GM21447 (cell line): Measurements from ENCODE around the gene COX7A2.
A peak's percentile ranks its signal among the peaks of the same experiment; 100 is the strongest.

ENCODE experiments used
- ATAC-seq: cut with Tn5 transposase; IDR thresholded peaks from one replicate; pipeline ENCODE4 v1.9.1; 2021; ENCODE audit not compliant: unreplicated experiment

Gene COX7A2

DNA sequence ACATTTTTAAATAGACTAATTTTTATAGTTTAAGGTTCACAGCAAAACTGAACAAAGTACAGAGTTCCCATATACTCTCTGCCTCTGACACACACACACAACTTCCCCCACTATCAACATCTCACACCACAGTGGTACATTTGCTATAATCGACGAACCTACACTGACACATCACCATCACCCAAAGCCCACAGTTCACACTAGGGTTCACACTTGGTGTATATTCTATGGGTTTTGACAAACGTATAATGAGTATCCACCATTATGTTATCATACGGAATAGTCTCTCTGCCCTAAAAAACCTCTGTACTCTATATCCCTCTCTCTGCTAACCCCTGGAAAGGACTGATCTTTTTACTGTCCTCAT lies 25.4 kb upstream of the COX7A2 start:
- no peak for ATAC-seq

DNA sequence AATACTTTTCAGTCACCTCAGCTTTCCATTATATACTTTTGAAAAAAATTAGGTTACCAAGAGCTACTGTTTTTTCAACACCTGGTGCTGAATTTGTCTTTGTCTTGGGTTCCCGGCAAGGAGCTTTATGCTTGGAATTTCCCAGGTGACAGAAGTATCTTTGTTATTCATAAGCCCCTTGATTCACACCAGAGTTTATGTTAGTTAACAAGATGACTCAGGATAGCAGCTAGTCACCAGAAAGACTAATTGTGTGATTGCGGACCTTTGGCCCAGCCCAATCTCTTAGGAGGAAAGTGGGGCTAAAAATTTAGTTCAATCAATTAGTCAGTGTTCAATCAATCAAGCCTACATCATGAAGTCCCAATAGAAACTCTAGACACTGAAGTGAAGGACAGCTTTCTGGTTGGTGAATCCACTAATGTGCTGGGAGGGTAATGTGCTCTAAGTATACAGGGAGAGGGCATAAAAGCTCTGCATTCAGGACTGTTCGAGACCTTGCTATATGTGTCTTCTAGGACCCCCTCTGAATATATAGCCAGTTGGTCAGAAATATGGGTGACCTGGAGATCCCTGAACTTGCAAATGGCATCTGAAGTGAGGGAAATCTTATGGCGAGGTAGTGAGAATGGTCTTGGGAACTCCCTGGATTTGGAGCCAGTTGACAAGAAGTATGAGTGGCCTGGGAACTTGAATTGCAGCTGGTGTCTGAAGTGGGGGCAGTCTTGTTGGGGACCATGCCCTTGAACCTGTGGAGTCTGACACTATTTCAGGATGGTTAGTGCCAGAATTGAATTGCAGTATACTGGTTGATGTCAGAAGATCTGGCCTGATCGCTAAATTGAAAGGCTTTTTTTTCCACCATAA lies 24.8 kb upstream of the COX7A2 start:
- ATAC-seq = no peak

DNA sequence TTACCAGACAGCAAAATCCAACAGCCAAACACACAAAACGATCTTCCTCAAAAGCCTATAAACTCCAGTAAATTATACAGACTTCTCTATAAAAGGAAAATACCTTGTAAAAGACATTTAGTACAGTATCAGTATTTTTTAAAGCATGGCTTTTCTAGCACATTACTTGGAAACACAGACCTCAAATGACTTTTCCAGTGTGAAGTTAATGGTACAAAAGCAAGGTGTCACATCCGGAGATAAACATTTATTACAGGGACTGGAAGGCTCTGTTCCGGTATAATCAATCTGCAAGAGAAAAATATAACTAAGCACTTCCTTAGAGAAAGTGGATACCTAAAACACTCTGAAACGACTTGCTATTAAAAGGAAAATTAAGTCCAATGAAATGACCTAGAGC lies 23.9 kb upstream of the COX7A2 start:
- no peak for ATAC-seq

DNA sequence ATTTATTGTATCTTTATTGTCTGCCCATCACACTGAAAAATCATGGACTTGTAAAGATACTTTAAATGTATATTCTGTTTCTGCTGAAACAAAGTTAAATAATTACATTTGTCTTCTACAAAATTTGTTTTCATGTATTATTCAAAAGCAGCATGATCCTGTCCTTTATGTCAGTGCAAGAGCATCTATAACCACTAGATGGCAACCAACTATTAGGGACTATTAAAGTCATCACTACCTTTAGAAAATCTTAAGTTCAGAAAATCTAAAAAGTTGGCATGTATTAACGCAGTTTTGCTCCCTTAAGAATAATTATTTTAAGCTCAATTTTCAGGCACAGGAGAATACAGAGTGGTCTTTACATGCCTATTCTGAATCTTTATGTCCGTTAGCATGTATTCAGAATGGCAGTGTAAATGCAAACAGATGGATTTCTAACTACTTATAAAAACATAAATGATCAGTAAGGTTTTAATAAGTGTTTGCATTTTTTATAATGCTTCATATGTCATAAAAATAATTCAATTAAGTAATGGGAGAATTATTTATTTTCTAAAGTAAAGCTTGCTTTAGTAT lies 23.2 kb upstream of the COX7A2 start:
- ATAC-seq = peak; percentile 67

DNA sequence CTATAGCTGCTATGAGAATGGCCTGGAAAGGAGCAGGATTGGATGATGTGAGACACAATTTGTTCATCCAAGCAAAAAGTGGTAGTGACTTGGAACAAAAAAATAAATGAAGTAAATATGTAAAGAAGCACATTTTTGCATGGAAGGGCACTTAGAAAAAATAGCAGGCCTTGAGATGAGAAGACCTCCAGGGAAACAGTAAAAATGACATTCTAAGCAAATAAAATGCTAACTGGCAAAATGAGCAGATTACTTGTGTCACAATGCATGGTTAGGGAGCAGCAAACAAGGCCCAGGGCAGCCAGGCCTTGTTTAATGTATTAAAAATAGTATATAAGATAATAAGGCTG lies 19.8 kb upstream of the COX7A2 start:
- no peak for ATAC-seq

DNA sequence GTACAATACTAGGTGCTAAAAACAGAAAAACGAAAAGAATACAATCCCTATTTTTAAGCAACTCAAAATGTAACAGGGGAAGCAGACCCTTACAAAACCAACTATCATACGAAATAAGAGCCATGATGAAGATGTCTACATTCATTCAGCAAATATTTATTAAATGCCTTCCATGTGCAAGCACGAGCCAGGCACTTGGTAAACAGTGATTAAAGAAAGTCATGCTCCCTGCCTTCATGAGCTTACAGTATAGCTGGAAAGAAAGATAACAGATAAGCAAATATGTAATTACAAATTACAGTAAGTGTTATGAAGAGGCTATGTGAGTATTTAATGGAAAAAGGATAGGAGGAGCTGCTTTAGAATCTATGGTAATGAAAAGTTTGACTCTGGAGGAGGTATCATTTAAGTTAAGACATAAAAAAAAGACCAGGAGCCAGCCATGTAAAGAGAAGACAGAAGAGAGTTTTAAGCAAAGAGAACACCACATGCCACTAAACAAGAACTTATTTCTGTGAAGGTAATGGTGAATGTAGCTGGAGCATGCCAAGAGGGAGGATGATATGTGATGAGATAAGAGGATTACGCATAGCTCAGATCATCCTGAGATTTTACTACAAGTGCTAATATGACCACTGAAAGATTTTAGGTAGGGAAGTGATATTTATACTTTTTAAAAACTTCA lies 19.3 kb upstream of the COX7A2 start:
- no peak for ATAC-seq

DNA sequence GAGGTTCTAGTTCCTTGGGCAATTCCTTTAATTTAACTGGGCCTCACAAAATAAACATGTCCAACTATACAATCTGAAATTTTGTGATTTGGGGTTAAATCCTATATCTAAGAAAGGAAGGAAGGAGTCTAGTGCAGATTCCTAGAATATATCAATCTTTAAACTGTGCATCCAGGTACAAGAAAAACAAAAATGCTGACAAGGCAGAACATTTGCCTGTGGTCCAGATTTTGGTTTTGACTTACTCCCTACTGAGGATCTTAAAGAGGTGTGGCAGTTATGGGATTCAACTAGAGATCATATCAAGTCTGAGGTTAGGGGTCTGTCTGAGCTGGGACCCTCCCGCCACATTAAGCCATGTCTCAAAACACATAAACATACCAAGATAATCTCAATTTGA lies 17.7 kb upstream of the COX7A2 start:
- no peak for ATAC-seq

DNA sequence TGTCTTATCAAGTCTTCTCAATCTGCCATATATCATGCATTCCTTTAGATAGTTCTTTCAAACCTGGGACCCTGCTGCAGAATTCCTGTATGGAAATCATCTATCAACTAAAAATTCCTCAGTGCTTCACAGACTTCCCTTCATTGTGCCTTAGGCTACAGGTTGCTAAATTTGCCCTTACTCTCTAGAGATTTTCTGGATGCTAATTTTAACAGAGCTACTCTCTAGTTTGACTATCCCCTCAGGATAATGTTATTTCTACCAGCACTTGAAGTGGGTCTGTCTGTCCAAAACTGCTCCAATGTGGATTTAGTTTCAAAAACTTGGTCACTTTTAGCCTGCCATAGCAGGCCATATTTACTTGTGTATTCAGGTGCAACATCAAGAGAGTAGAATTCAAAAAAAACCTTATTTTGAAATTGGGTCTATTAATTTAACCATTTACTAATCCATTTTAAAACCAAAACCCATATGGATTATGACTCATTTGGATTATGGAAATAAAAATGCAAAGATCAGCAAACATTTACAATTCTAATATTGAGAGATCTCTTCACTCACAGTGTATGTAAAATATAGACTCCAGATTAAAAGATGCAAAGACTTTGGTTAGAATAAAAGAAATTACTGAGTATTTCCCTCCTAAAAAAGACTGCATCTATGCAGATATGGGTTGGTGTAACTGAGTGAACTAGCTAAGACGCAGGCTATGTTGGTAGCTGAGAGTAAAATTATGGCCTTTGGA lies 13.9 kb upstream of the COX7A2 start:
- no peak for ATAC-seq

DNA sequence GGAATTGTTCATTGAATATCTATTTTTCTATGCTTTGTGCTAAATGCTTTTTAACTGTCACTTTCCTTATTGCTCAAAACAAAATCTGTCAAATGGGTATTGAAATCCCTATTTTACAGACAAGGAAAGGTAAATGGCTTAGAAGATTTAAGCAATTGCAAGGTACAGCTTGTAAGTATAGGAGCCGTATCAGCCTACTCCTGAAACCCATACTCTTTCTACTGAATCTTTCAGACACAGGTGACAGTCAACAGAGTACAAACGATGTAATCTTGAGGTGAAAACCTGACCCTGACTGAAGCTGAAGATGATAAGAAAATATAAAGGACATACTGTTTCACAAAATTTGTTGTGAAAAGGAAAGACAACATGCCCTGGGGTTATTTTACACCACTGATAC lies 7.0 kb upstream of the COX7A2 start:
- no peak for ATAC-seq

DNA sequence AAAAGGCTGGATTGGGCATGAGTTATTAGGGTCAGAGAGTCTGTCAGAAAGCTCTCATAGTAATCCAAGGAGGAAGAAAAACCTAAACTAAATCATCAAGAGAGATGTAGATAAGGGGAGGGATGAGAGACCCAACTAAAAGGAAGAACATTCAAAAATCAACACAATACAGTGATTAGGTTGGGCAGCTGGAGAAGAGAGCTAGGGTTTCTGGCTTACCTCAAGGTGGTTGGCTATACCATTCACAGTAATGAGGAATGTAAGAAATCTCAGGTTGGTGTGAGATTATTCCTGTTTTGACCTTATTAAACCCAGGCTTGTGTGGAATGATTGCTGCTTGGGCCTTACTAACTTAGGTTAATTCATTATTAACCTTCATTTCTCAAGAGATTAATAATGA lies 6.2 kb upstream of the COX7A2 start:
- ATAC-seq = no peak

DNA sequence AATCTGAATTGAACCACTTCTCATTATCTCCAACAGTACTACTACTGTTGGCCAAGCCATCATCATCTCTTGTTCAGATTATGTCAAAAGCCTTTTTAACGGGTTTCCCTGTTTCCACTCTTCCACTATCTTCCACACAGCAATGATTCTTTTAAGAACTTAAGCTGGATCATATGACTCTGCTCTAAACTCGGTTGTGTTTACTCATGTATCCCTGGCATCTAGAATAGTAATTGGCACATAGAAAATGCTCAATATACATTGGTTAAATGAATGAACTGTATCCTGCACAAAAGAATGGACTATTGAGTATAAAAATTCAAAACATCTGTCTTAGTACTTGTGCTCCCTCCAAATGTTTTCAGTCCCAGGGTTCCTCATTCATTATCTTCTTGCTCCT lies 2.8 kb upstream of the COX7A2 start:
- no peak for ATAC-seq

DNA sequence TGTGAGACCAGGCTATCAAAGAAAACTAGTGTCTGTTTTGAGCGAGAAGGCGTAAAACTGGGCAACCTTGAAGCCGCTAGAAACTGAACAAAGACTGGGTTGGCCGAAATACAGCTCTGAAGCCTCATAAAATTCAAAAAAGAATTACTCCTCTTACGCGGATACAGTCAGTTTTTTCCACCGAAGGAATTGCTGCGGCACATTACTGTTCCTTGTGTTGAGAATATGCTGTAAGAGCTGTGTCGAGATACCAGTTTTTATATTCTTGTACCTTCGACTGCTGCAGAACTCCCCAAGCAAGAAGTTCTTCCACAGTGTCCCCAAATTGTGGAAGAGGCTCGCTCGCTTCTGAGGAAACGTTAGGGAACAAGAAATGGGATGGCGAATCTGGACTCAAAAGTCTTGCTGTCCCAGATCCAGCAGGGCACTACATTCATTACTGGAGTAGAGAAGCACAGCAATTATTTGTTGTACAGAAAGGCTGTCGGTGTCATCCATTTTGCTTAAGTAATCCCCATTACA lies 523 bp upstream of the COX7A2 start:
- ATAC-seq = no peak

DNA sequence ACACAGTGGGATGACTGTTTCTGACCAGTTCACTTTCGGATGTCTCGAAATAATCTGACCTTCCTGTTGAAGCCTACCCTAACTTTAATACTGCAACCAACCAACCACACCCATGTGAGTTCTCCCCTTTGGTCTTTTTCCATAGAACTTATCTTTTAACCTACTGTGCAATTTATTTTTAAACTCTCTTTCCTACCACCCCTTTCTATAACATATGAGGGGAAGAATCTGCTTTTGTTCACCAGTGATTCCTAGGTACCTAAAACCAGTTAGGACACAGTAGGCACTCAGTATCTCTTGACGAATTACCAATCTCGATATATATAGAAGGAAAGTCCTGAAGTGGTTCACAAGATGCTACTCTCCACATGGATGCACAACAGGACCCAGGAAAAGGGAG lies 7.0 kb downstream of the COX7A2 start:
- no peak for ATAC-seq

DNA sequence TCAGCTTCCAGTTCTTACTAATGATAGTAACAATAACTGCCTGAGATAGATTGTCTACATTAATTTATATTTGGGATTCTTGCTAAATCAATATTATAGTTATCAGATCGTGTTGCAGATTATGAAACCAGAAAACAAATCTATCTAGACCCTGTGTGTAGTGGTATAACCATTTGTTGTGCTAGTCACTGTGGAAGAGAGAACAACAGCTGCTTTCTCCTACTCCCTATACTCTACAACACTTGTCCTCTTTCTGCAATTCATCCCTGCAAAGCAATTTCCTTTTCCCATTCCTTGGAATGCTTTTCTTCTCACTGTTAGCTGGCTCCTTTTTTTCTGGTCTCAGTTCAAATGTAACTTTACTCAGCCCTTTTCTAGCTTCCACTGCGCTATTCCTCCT lies 8.3 kb downstream of the COX7A2 start:
- no peak for ATAC-seq

DNA sequence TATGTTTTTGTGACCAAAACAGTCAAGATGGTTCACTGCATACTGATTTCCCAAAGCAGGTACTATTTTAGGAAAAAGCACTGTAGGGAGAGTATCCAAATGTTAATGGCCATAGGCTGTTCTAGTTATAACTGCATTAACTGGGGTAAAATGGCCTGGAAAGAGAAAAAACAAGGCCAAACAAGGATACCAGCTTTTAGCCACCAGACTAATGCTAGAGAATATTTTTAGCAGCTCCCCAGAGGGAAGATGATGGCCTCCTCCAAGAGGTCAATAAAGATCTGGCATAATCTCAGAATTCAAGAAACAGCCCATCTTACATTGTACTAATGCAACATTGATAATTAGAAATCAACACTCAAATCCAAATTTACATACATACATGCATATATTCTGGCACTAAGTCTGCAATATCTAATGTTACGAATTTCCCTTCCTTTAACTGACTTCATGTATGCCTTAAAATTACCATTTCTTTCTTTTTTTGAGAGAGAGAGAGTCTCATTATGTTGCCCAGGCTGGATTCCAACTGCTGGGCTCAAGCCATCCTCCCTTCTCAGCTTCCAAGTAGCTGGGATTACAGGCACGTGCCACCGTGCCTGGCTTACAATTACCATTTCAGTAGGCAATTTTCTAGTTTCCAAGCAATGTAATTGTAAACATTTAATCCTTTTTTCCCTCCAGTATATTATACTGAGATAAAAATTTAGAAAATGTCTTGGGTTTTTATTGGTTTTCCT lies 9.3 kb downstream of the COX7A2 start:
- no peak for ATAC-seq

DNA sequence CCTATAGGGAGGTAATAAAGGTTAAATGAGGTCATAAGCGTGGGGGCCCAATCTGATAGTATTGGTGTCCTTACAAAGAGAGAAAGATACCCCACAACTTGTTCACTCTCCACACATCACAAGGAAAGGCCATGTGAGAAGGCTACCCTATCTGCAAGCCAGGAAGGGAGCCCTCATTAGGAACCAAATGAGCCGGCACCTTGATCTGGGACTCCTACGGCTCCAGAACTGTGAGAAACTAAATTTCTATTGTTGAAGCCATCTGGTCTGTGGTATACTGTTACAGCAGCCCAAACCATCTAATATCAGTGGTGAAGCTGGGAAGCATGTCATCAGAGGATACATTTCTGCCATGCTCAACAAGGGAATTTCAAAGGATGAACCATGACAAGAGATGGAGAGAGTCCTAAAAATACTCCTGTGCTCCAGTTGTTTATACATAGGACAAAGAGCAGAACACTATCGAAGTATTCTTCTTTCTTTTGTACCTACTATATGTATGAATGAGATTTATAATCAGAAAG lies 10.4 kb downstream of the COX7A2 start:
- no peak for ATAC-seq

DNA sequence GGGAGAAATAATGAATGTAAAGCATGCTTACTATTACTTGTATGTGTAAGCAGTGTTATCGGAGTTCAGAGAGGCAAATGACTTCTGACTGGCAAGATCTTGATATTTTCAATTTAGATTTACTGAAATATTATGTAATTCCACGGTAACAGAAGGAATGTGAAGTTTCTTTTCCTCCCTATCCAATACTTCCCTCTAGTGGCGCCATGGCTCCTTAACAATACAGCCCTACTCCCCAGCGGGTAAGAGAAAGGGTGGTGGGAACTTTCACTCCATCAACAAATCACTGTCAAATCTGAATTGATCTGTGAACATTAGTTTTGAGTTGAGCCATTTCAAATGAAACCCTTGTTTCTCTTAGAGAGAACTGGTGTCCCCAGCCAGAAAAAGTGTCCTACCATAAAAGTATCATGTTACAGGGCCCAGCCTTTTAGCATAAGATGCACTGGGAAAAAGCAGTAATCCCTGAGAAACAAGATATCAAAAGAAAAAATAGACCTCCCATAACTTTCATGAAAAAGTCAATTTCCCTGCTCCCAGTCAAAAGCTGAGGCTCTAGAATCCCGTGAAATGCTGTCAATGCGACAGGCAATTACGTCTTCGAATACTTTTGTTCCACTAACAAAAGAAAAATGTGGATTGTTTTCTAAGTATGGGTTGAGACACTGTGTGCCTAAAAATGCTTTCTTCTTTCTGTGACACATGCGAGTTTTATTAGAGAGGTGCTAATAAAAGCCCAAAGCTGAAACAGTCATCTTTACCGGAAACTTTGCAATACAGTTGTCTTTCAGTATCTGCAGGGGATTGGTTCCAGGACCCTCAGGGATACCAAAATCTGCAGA lies 12.9 kb downstream of the COX7A2 start:
- ATAC-seq = no peak

DNA sequence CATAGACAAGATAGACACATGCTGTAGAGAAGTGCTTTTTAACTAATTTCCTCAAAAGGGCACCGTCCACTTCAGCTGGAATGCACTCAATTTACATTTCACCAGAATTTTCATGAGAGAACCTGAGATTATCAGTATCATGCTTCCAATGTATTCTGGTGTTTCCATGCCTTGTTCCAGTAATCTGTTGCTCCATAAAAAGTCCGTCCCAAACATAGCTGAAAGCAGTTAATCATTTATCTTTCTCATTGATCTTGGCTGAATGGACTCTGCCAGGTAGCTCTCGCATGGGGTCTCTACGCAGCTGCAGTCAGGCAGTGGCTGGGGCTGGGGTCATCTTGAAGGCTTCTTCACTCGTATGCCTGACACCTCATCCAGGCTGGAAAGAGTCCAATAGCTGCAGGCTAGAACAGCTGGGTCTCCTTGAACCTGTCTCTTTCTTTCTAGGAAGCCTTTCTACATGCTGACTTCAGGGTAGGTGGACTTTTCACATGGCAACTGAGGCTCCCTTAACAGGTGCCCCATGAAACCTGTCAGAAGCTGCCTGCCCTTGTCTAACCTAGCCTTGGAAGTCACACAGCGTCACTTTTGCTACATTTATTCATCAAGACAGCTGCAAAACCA lies 19.2 kb downstream of the COX7A2 start:
- no peak for ATAC-seq

DNA sequence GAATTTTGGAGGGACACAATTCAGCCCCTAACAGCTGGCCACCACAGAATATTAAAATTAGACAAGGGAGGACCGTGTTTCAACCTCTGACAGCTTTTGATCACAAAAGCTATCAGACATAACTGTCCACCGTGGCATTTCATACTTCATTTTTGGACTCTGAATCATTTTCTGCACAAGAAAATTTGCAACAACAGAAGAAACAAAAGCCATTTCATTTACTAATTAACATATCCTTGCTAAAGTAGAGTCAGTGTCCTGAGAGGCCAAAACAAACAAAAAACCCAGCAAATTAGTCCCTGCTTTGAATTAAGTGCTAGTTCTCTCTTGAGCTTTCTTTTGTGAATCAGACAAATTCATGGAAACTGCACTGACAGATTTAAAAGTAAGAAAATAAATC lies 20.2 kb downstream of the COX7A2 start:
- no peak for ATAC-seq
